Smooth muscle cell (in vitro differentiated cells): Measurements from ENCODE around the gene BTK. TPM values are rescaled to one million over a fixed set of nuclear protein-coding genes. Genes with fewer than 3 reads are reported as not detected.

Experiments
- DNase-seq: peaks from one replicate; lab custom pipeline; 2025; ENCODE audit not compliant: unreplicated experiment; lab: John Stamatoyannopoulos, UW
- H2AFZ ChIP-seq: fragments of 200-600 bp; sonication (generic); 2 replicates; pipeline ENCODE4 v1.6.0; 2016; ENCODE audit warnings: antibody characterized with exemption, low read depth, mild to moderate bottlenecking
- H3F3A ChIP-seq: fragments of 200-600 bp; sonication (generic); 2 replicates; pipeline ENCODE4 v1.6.0; 2017; ENCODE audit warnings: antibody characterized with exemption, low read depth
- H3K27ac ChIP-seq: fragments of 200-600 bp; sonication (generic); 2 replicates; pipeline ENCODE4 v1.5.1; 2016; ENCODE audit warnings: low read depth, mild to moderate bottlenecking
- H3K27me3 ChIP-seq: fragments of 200-600 bp; sonication (generic); 2 replicates; pipeline ENCODE4 v1.6.1; 2016; ENCODE audit warnings: low read depth, mild to moderate bottlenecking
- H3K36me3 ChIP-seq: fragments of 200-600 bp; sonication (generic); 2 replicates; pipeline ENCODE4 v1.5.1; 2016; ENCODE audit warnings: low read depth
- H3K4me1 ChIP-seq: fragments of 200-600 bp; sonication (generic); 2 replicates; pipeline ENCODE4 v1.5.1; 2016; ENCODE audit warnings: low read depth
- H3K4me2 ChIP-seq: fragments of 200-600 bp; sonication (generic); 2 replicates; pipeline ENCODE4 v1.6.0; 2016; ENCODE audit warnings: mild to moderate bottlenecking
- H3K4me3 ChIP-seq: fragments of 200-600 bp; sonication (generic); 2 replicates; pipeline ENCODE4 v1.5.1; 2016; ENCODE audit warnings: mild to moderate bottlenecking
- H3K79me2 ChIP-seq: fragments of 200-600 bp; sonication (generic); 2 replicates; pipeline ENCODE4 v1.6.0; 2016; ENCODE audit warnings: low read depth, mild to moderate bottlenecking
- H3K9ac ChIP-seq: fragments of 200-600 bp; sonication (generic); 2 replicates; pipeline ENCODE4 v1.6.0; 2016; ENCODE audit warnings: low read depth
- H3K9me3 ChIP-seq: fragments of 200-600 bp; sonication (generic); replicated peaks from 2 replicates; pipeline ENCODE4 v1.5.1; 2016; ENCODE audit warnings: low read depth
- H4K20me1 ChIP-seq: fragments of 200-600 bp; sonication (generic); 2 replicates; pipeline ENCODE4 v1.6.0; 2016; ENCODE audit warnings: low read depth
- CTCF ChIP-seq: fragments of 200-600 bp; sonication (generic); IDR thresholded peaks from 2 replicates; pipeline ENCODE4 v1.5.1; 2017; ENCODE audit warnings: borderline replicate concordance, mild to moderate bottlenecking, antibody characterized with exemption; ENCODE audit not compliant: insufficient read depth, poor library complexity, severe bottlenecking
- WGBS: methylation state at CpG from one replicate; pipeline ENCODE4 v1.1.7; 2016; ENCODE audit warnings: low lambda C conversion rate; 5-methylcytosine and 5-hydroxymethylcytosine counted together
- polyA plus RNA-seq: library from polyadenylated mRNA; unstranded; fragments of >200 nt; fragmentation: Nextera tagmentation; extraction: Ambion mirVana; gene quantifications from 2 replicates; pipeline ENCODE4 v1.2.1, GENCODE V29; 2016
- total RNA-seq: library from RNA; depleted of rRNA; stranded (reverse); fragments of >200 nt; gene quantifications from 2 replicates; pipeline ENCODE4 v1.2.3, GENCODE V29; 2014

BTK gene
- total and polyA plus RNA-seq, 2 experiments from 2014 or later = 0.72 TPM; not detected in 1

GRCh38 chrX:101385026-101385684, 836 bp downstream of the BTK start:
- Histone ChIP-seq H3K4me1 (no peaks in the 10 kb centered on the region), H3K9me3 (no peaks in the 10 kb centered on the region), H3K36me3 (no peaks in the 10 kb centered on the region), H3K27ac (no peak overlapping the region), H3K4me2 (no peak overlapping the region), H3F3A (no peaks in the 10 kb centered on the region), H4K20me1 (no peaks in the 10 kb centered on the region), H3K27me3 (no peaks in the 10 kb centered on the region), H2AFZ (no peak overlapping the region), H3K4me3 (no peak overlapping the region), H3K79me2 (no peaks in the 10 kb centered on the region), H3K9ac (no peak overlapping the region)
- DNase-seq = no peak
- no peak for TF ChIP-seq CTCF
- 71% methylated on average over 7 of the region's 7 CpGs for WGBS

- WGBS = 70% methylated on average over 4 of the region's 4 CpGs
- no peak overlapping the region for H3K27ac ChIP-seq
- no peak overlapping the region for H3K4me3 ChIP-seq
- H3K27me3 ChIP-seq = no peaks in the 10 kb centered on the region
- DNase-seq = no peak
- no peaks in the 10 kb centered on the region for H3K9me3 ChIP-seq
- H3K4me2 ChIP-seq = no peak overlapping the region
- no peaks in the 10 kb centered on the region for H3K4me1 ChIP-seq
- H3K9ac ChIP-seq = no peak overlapping the region
- no peaks in the 10 kb centered on the region for H4K20me1 ChIP-seq
- H3K79me2 ChIP-seq = no peaks in the 10 kb centered on the region
- no peak overlapping the region for H2AFZ ChIP-seq
- H3K36me3 ChIP-seq = no peaks in the 10 kb centered on the region
- TF ChIP-seq CTCF = no peak
- no peaks in the 10 kb centered on the region for H3F3A ChIP-seq
Measured at GRCh38 chrX:101383679-101384205, 2.2 kb downstream of the BTK start.

- WGBS = 65% methylated on average over 1 of the region's 1 CpG
- no peak for TF ChIP-seq CTCF
- no peak for DNase-seq
- Histone ChIP-seq H4K20me1 (no peaks in the 10 kb centered on the region), H3K27ac (no peak overlapping the region), H3F3A (no peaks in the 10 kb centered on the region), H3K36me3 (no peaks in the 10 kb centered on the region), H3K9ac (no peak overlapping the region), H3K79me2 (no peaks in the 10 kb centered on the region), H3K27me3 (no peaks in the 10 kb centered on the region), H3K4me3 (no peak overlapping the region), H2AFZ (no peak overlapping the region), H3K4me1 (no peaks in the 10 kb centered on the region), H3K4me2 (no peak overlapping the region), H3K9me3 (no peaks in the 10 kb centered on the region)
Measured at GRCh38 chrX:101377547-101377946, 8.4 kb downstream of the BTK start.
